Liver (tissue), 9 donors: Measurements from ENCODE around the gene SLC39A13. TPM values are rescaled to one million over a fixed set of nuclear protein-coding genes. Genes with fewer than 3 reads are reported as not detected.

Experiments
- DNase-seq: peaks from one replicate; pipeline ENCODE4 v3.0.0-alpha.2; 2017; ENCODE audit warnings: low spot score
- H3K27ac ChIP-seq, 2 donors: one replicate each; pipeline ENCODE4 v1.7.0; 2013; ENCODE audit warnings: inconsistent platforms in 2 of 2, low read length in 2 of 2, control low read depth in 1 of 2, low read depth in 1 of 2, mild to moderate bottlenecking in 1 of 2
- H3K27me3 ChIP-seq, 4 donors: one replicate each; pipeline versions ENCODE4 v1.6.1 to v1.7.0; 2013; ENCODE audit warnings: low read length in 3 of 4, inconsistent platforms in 1 of 4, mild to moderate bottlenecking in 1 of 4, moderate library complexity in 1 of 4; ENCODE audit not compliant: control insufficient read depth in 4 of 4, insufficient read depth in 4 of 4
- H3K36me3 ChIP-seq, 4 donors: one replicate each; pipeline versions ENCODE4 v1.6.1 to v1.7.0; 2013; ENCODE audit warnings: low read length in 3 of 4, mild to moderate bottlenecking in 3 of 4, low read depth in 1 of 4, moderate library complexity in 1 of 4; ENCODE audit not compliant: control insufficient read depth in 4 of 4, insufficient read depth in 3 of 4
- H3K4me1 ChIP-seq, 4 donors: one replicate each; pipeline versions ENCODE4 v1.6.1 to v1.7.0; 2013; ENCODE audit warnings: low read length in 3 of 4, mild to moderate bottlenecking in 3 of 4, moderate library complexity in 1 of 4; ENCODE audit not compliant: control insufficient read depth in 4 of 4, insufficient read depth in 4 of 4
- H3K4me3 ChIP-seq, 3 donors: one replicate each; pipeline versions ENCODE4 v1.6.1 to v1.7.0; 2013; ENCODE audit warnings: low read length in 3 of 3, control low read depth in 1 of 3, low read depth in 1 of 3, mild to moderate bottlenecking in 1 of 3
- H3K9ac ChIP-seq, 2 donors: one replicate each; pipeline ENCODE4 v1.7.0; 2013; ENCODE audit warnings: low read length in 2 of 2, mild to moderate bottlenecking in 2 of 2, moderate library complexity in 2 of 2, control low read depth in 1 of 2, low read depth in 1 of 2
- H3K9me3 ChIP-seq, 4 donors: one replicate each; pipeline versions ENCODE4 v1.6.1 to v1.7.0; 2013; ENCODE audit warnings: low read length in 3 of 4; ENCODE audit not compliant: control insufficient read depth in 4 of 4
- ATF3 ChIP-seq: IDR thresholded peaks from 2 replicates; pipeline ENCODE4 v1.6.1; 2016; ENCODE audit warnings: antibody characterized with exemption
- CTCF ChIP-seq: fragments of 150-350 bp; IDR thresholded peaks from 2 replicates; pipeline ENCODE4 v1.5.1; 2017; ENCODE audit warnings: improper control_type of control experiment, low read depth, low read length; ENCODE audit not compliant: missing input control
- FOXA1 ChIP-seq: IDR thresholded peaks from 2 replicates; pipeline ENCODE4 v1.6.1; 2016; ENCODE audit warnings: antibody characterized with exemption
- GABPA ChIP-seq, 2 donors: IDR thresholded peaks in 1 of 2; conservative IDR thresholded peaks in 1 of 2; 2 replicates each; pipeline ENCODE4 v1.6.1; 2016; ENCODE audit warnings: antibody characterized with exemption in 2 of 2, mild to moderate bottlenecking in 1 of 2, moderate library complexity in 1 of 2
- HNF4A ChIP-seq, 2 donors: conservative IDR thresholded peaks; 2 replicates each; pipeline ENCODE4 v1.6.1; 2016; ENCODE audit warnings: antibody characterized with exemption in 2 of 2, mild to moderate bottlenecking in 2 of 2
- HNF4G ChIP-seq: IDR thresholded peaks from 2 replicates; pipeline ENCODE4 v1.6.1; 2016; ENCODE audit warnings: antibody characterized with exemption
- JUND ChIP-seq, 2 donors: IDR thresholded peaks; 2 replicates each; pipeline ENCODE4 v1.6.1; 2016; ENCODE audit warnings: antibody characterized with exemption in 2 of 2
- MAX ChIP-seq: IDR thresholded peaks from 2 replicates; pipeline ENCODE4 v1.6.1; 2016; ENCODE audit warnings: antibody characterized with exemption
- RAD21 ChIP-seq, 2 donors: IDR thresholded peaks; 2 replicates each; pipeline ENCODE4 v1.6.1; 2016; ENCODE audit warnings: antibody characterized with exemption in 2 of 2, mild to moderate bottlenecking in 2 of 2
- RXRA ChIP-seq, 2 donors: IDR thresholded peaks; 2 replicates each; pipeline ENCODE4 v1.6.1; 2017 to 2018; ENCODE audit warnings: antibody characterized with exemption in 2 of 2, mild to moderate bottlenecking in 1 of 2
- ZBTB33 ChIP-seq: IDR thresholded peaks from 2 replicates; pipeline ENCODE4 v1.6.1; 2016; ENCODE audit warnings: antibody characterized with exemption
- WGBS: extraction: QIAGEN DNeasy Blood & Tissue Kit; methylation state at CpG from one replicate; pipeline ENCODE4 v1.1.7; 2013; 5-methylcytosine and 5-hydroxymethylcytosine counted together
- polyA plus RNA-seq, 2 donors: library from polyadenylated mRNA; stranded (reverse) in 1 of 2; unstranded in 1 of 2; fragments of 200-250 nt in 1 of 2; fragments of >200 nt in 1 of 2; fragmentation: Nextera tagmentation in 1 of 2; extraction: Ambion mirVana in 1 of 2; gene quantifications; one replicate each; pipeline versions ENCODE4 v1.2.1 to v1.2.3, GENCODE V29; 2013 to 2015
- total RNA-seq, 2 donors: library from RNA; depleted of rRNA; stranded (reverse); fragments of >200 nt; gene quantifications; one replicate each; pipeline ENCODE4 v1.2.3, GENCODE V29; 2014
- donor health status: healthy.
- donor health status: healthy.
- donor health status: healthy.
- donor health status: healthy.
- donor health status: healthy.

Gene SLC39A13
- total and polyA plus RNA-seq, 4 donors: 8.2 to 17.5 (median 10.7) TPM

GRCh38 chr11:47403571-47403970, 4.8 kb upstream of the SLC39A13 start:
- Histone ChIP-seq H3K9me3 (no peaks in the 10 kb centered on the region), H3K4me3 (no peak overlapping the region), H3K27me3 (no peaks in the 10 kb centered on the region), H3K9ac (no peak overlapping the region), H3K4me1 (peaks cover 2 to 18% (median 14%) of the 10 kb centered on the region in 4 donors), H3K27ac (no peak overlapping the region), H3K36me3 (no peaks in the 10 kb centered on the region)
- WGBS: 86% methylated on average over 3 of the region's 3 CpGs
- no peak for DNase-seq
- TF ChIP-seq JUND (IDR thresholded peaks at IDR 0.05) (no peak), ATF3 (no peak), FOXA1 (no peak), ZBTB33 (no peak), GABPA (IDR thresholded peaks at IDR 0.05 in 1 of 2, conservative IDR thresholded peaks at IDR 0.05 in 1 of 2) (no peak), HNF4G (no peak), RXRA (IDR thresholded peaks at IDR 0.05) (no peak), RAD21 (IDR thresholded peaks at IDR 0.05) (no peak)

- H3K9ac ChIP-seq: peak overlapping the region; percentile 79 to 97
- H3K27me3 ChIP-seq: no peaks in the 10 kb centered on the region
- DNase-seq: peak; percentile 33
- no peaks in the 10 kb centered on the region for H3K9me3 ChIP-seq
- H3K36me3 ChIP-seq: peaks cover 0 to 4% (median 1%) of the 10 kb centered on the region in 4 donors
- peak overlapping the region; percentile 55 to 88 (median 86) for H3K4me3 ChIP-seq
- peak overlapping the region; percentile 77 to 99 for H3K27ac ChIP-seq
- 67% methylated on average over 12 of the region's 12 CpGs for WGBS
- peaks cover 0 to 18% (median 15%) of the 10 kb centered on the region in 4 donors for H3K4me1 ChIP-seq
- TF ChIP-seq GABPA (IDR thresholded peaks at IDR 0.05 in 1 of 2, conservative IDR thresholded peaks at IDR 0.05 in 1 of 2) (no peak), HNF4A (conservative IDR thresholded peaks at IDR 0.05) (no peak), RXRA (IDR thresholded peaks at IDR 0.05) (no peak), CTCF (no peak), RAD21 (IDR thresholded peaks at IDR 0.05) (no peak), ATF3 (no peak), FOXA1 (no peak), MAX (no peak)
These were observed 1.3 kb upstream of the SLC39A13 start for GRCh38 chr11:47406896-47407745.
